Occipital lobe (tissue), 2 donors: ENCODE results near the gene GIGYF1. TPM values are rescaled to one million over a fixed set of nuclear protein-coding genes. Genes with fewer than 3 reads are reported as not detected.
A peak's percentile ranks its signal among the peaks of the same experiment; 100 is the strongest.
"Not testable (repeated sequence)": the region's sequence is repeated elsewhere in the genome, so short reads cannot be mapped to it uniquely, and the experiment has no call there.

ENCODE experiments used
- DNase-seq: peaks from one replicate; lab custom pipeline; 2025; lab: John Stamatoyannopoulos, UW
- total RNA-seq: library from RNA; depleted of rRNA; stranded (reverse); fragments of >200 nt; gene quantifications from one replicate; pipeline ENCODE4 v1.2.3, GENCODE V29; 2014

GIGYF1 gene
- total RNA-seq, 1 donor from 2014 or later = 15.4 TPM

DNA sequence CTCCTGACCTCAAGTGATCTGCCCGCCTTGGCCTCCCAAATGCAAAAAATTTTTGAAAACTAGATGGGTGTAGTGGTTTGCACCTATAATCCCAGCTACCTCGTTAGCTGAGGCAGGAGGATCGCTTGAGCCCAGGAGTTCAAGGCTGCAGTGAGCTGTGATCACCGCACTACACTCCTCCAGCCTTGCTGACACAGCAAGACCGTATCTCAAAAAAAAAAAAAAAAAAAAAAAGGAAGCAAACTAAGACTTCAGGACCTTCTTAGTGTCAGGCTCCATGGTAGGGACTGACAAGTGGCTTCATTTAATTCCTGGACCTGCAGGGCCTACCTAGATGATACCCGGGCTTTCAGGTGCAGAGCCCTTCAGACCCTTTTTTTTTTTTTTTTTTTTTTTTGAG lies 14.3 kb upstream of the GIGYF1 start:
- no peak for DNase-seq

DNA sequence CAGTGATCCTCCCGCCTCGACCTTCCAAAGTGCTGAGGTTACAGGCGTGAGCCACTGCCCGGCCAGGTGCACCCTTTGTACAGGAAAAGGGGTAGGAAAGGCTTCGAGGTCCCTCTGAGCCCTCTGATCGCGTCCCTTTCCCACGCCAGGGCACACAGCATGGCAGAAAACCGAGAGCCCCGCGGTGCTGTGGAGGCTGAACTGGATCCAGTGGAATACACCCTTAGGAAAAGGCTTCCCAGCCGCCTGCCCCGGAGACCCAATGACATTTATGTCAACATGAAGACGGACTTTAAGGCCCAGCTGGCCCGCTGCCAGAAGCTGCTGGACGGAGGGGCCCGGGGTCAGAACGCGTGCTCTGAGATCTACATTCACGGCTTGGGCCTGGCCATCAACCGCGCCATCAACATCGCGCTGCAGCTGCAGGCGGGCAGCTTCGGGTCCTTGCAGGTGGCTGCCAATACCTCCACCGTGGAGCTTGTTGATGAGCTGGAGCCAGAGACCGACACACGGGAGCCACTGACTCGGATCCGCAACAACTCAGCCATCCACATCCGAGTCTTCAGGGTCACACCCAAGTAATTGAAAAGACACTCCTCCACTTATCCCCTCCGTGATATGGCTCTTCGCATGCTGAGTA lies 12.7 kb upstream of the GIGYF1 start:
- DNase-seq = no peak

DNA sequence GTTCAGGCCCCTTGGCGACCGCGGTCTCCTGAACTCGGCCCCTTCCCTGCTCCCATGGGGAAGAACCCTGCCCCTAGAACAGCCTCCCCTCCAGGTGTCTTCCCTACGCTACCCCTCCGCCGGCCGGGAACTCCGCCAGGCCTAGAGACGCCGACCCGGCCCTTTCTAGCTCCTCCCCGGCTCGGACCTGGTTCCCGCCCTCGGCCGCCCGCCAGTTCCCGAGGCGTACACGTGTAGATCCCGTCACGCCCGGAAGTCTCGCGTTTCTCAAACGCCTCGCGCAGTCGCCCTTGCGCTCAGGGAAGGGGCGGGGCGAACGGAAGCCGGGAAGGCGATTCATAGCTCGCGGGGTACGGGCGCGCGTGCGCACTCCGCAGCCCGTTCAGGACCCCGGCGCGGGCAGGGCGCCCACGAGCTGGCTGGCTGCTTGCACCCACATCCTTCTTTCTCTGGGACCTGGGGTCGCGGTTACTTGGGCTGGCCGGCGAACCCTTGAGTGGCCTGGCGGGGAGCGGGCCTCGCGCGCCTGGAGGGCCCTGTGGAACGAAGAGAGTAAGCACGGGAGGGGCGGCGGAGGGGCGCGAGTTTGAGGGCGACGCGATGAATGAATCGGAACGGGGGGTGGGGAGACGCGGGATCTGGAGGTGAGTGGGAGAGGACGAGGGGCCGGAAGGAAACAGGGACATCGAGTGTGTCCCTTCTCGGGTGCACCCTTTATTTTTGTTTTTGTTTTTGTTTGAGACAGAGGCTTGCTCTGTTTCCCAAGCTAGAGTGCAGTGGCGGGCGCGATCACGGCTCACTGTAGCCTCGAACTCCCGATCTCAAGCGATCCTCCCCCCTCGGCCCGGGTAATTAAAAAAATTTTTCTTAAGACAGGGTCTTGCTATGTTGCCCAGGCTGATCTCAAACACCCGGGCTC lies 12.0 kb upstream of the GIGYF1 start, which contains the start of gene POP7:
Gene POP7 (plus strand): TSS at position 369 of the 919 bp plus-strand sequence. CDS start 710 bp downstream, outside the sequence.
- peak; percentile 92 for DNase-seq

DNA sequence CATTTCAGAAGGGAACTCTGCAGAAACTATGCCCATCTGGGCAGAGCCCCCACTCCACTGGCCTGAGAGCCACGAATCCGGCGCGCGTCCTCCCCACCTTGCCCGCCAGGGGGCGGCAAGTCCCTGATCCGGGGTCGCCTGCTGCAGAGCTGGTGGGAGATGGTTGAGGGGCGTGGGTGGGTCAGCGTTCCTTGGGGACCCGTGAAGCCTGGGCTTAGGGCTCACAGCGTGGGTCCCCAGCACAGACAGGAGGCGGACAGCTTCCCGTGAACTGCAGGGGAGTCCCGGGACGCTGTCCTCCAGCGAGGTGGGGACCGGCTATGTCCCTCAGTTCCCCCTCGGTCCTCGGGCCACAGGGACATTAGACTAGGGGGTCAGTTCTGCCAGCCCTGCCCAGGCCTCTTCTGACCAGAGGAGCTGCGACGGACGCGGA lies 11.3 kb upstream of the GIGYF1 start:
- DNase-seq = no peak

DNA sequence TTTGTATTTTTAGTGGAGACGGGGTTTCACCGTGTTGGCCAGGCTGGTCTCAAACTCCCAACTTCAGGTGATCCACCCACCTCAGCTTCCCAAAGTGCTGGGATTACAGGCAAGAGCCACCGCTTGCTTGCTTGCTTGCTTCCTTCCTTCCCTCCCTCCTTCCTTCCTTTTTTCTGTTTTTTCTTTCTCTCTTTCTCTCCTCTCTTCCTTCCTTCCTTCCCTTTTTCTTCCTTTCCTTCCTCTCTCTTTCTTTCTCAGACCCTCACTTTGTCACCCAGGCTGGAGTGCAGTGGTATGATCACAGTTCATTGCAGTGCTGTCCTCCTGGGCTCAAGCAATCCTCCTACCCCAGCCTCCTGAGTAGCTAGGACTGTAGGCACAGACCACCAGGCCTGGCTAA lies 7.0 kb upstream of the GIGYF1 start:
- not testable (repeated sequence) for DNase-seq

DNA sequence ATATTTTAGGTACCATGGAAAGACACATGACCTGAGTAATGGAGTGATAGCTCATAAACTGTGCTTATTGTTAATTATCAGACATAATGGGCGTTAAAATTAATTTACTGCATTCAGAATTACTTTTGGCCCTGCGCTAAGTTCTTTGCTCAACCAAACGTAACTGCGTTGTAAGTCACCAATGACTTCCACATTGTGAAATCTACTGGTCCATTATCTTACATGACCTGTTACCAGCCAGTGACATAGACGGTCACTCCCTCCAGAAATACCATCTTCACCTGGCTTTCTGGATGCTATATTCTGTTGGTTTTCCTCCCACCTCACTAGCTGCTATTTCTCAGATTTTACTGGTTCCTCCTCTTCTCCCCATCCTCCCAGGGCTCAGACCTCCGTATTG lies 5.0 kb upstream of the GIGYF1 start:
- no peak for DNase-seq

DNA sequence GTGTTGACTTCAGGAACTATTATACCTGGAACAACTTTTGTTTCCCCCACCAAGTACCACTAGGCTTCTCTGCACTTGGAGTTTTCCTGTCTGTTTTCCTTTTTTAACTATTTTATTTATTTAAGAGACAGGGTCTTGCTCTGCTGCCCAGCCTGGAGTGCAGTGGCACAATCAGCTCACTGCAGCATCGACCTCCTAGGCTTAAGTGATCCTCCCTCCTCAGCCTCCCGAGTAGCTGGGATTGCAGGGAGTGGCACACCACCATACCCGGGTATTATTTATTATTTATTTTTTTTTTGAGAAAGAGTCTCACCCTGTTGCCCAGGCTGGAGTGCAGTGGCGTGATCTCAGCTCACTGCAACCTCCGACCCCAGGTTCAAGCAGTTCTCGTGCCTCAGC lies 2.1 kb upstream of the GIGYF1 start:
- DNase-seq = no peak

DNA sequence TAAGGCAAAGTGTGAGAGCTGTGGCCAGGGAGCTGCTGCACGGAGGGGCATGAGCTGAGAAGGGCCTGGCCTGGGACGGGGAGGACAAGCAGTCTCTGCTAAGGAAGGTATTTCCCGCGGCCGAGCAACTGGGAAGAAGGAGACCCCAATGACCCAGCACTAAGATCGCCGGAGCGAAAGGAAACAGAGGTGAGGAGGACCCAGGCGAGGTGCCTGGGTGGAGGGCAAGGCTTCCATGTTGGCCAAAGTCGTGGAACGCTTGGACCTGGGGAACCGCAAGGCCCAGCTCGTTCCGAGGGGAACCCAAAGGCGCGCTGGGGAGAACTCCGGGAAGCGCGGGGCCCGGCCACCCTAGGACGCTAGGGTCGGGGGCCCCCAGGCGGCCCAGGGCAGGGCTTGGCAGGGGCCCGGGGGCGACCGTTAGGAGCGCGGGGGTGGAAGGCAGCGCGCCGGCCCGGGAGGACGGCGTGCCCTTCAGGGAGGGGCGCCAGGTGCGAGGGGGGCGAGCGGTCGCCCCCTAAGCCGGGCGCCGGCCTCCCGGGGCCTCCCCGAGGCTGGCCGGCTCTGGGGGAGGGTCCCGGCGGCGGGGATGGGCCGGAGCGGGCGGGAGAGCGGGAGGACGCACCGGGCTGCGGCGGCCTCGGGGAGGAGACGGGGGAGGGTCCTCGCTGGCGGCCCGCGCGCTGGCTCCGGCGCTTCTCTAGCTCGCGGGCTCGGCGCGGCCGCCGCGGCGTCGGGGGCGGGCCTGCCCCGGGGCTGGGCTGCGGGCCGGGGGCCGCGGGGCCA lies 545 bp downstream of the GIGYF1 start:
- DNase-seq = no peak

DNA sequence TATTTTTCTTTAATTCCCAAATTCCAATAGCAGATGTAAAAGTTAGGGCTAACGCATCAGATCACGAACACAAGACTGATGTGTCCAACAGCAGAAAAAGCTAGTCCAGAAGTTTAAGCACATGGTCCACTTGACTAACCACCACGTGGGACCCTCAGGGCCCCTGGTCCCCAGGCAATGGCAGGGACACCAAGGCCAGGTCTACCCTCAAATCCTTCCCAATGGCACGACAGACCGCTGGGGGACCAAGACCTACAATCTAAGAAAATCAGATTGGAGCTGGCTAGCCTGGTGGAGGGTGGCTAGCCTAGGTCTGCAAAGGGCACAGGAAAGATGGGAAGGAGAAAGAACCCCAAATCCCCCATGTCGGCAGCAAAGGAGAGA lies 1.5 kb downstream of the GIGYF1 start:
- no peak for DNase-seq

DNA sequence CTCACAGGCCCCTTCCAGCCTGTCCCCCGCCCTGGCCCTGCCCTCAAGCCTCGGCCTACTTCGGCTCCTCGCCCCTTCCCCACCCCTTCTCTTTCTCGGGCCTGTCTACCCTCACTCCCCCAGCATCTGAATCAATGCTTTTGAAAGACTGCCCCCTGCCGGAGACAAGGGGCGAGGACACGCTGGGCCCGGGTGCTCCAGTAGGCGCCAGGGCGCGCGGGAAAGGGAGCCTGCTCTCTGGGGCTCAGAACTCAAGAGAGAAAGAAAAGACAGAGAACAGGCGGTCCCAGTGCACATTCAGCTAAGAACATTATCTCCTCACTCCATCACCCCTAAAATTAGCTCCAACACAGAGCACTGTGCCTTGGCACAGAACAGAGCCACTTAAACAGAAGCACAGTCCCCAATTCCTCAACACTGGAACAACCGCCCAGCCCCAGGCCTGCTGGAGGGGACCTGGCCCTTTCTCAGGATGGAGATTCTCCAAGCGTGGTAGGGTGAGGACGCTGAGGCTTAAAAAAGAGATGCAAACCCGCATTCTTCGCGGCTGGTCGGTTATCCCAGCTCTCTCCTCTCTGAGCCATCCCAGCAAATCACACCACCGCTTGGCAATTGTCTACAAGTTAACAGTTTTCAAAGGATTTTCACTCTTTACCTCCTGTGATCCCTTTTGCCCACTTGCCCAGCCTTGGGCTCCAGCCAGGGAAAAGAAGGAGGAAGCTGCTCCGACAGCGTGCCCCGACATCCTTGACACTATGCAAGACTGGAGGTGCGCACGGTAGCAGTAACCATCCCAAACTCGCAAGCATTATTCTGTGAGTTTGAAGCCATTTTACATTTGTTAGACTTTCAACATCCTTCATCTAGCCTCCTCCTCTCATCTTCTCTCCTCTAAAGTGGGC lies 2.1 kb downstream of the GIGYF1 start:
- peak; percentile 73 for DNase-seq

DNA sequence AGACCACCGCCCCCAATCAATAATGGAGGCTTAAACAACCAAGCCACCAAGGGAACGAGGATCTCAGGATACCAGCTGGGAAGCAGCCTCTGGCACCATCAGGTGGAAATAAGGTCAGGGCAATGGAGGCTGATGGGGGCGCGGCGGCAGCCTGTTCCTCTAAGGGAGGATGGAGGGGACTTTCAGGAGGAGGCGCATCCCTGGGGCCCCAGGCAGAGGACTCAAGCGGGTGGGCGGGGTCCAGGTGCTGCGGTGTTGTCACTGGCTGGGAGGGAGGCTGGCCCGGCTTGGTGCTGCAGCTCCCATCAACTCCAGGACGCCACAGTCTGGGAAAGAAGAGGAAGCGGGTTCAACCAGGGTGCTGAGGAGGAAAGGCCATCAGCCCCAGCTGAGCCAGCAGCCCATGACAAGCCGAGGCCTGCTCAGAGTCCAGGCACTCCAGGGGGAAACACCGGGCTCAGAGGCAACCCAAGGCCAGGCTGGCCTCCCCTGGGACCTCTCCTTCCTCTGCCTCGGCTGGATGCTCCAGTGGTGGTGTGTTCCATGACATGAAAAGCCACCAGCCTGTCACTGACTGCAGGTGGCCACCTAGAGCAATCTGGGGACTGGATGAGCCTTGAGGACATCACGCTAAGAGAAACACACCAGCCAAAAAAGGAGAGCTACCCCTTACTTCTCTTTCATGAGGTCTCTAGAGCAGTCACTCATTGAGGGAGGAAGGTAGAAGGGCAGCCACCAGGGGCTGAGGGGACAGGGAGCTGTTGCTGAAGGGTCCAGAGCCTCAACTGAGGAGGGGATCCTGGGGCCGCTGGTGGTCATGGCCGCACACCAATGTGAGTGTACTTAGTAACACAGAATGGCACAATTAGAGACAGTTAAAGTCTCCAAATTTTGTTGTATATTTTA lies 4.6 kb downstream of the GIGYF1 start:
- DNase-seq = no peak

DNA sequence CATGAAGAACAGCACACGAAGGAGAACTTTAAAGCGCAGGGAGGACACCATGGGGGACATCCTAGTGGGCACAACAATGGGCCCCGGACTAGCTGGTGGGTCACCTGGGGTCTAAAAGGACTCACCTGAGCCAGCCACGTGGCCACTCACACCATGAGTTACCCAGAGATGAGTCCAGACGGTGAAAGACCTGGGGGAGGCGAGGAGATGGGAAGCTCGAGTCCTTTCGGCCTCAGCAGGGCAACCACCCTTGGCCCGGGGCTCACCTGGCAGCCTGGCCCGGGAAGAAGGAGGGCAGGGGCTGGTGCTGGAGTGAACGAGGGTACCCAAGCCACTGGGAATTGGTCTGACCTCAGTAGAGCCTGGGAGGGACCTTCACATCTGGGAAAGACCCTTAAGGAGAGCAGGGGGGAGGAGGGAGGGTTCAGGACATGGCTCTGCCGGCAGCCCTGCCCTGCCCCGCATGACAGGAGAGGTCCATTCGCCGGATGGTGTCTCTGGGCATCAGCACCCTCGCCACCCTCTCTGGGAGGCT lies 5.7 kb downstream of the GIGYF1 start:
- DNase-seq = no peak

DNA sequence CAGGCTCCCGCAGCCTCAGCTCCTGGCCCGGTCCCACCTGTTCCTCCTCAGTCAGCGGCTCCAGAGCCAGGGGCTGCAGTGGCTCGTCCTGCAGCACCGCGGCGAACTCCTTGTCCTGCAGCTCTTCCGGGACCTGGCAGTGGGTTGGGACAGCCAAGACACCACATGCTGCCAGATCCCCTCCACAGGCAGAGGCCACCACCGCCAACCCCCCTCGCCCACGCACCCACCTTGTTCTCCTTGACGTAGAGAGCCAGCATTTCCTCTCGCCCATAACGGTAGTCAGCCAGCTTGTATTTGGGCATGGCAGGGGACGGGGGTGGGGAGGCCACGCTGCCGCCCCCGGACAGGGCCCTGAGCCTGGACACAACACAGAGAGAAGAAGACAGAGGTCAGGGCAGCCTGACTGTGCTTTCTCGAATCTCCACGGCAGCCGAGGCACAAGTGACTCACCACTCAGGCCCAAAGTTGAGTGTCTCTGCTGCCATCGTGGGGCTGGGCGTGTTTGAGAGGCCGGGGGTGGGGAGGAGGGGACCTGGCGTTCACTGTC lies 6.2 kb downstream of the GIGYF1 start:
- no peak for DNase-seq

DNA sequence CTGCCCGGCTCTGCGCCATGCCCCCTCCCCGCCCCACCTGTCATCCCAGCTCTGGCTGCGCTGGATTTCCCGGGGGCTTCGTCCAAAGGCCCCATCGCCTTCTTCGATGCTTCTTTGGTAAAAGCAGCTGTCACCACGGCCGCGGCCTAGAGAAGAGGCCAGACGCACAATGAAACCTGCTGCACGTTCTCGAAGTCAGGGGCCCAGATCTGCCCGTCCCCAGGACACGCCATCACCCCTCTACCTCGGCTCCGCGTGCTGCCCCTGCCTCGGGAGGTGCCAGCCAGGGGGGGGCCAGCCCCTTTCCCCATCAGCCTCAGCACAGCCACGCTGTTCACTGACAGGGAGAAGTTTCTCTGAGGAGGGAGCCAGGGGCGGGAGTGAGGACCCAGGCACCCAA lies 6.8 kb downstream of the GIGYF1 start:
- DNase-seq = no peak

DNA sequence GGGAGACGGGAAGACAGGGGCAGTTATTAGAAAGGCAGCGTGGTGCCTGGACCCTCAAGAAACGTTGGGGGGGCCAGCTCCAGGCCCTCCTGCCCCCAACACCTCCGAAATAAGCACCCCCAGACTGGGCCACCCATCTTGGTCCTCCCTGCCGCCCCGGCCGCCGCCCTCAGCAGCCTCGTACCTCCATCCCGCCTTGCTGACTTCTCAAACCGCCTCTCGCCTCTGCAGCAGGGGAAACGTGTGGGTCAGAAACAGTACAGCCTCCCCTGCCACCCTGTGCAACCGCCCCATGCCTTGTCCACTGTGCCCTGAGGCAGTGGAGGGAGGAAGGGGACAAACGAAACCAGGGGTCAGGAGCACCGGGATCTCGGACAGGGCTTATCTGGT lies 7.2 kb downstream of the GIGYF1 start:
- DNase-seq = no peak

DNA sequence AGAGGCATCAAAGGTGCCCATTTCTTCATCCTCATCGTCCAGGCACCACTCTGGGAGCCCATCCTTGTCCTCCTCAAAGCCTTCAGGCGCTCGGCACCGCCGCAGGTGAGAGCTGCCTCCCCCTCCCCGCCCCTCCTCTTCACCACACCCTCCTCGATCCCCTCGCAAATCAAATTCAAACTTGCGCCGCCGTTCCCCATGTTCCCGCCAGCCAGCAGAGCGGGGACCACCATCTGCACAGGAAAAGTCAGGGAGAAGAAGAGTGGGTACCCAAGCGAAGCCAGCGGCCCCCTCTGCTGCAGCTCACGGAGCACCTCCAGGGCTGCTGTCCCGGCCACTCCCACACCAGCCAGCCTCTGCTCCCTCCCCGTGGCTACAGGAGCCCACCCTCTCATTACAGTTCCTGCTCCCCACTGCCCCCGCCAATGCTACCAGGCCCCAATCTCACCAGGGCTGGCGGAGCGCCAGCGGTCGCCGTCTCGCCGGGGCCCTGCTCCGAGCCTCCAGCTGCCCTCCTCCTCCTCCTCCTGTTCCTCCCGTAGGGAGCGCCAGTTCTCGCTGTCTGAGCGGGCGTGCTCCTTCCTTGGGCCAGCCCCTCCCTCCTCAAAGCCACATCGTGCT lies 7.7 kb downstream of the GIGYF1 start:
- no peak for DNase-seq

DNA sequence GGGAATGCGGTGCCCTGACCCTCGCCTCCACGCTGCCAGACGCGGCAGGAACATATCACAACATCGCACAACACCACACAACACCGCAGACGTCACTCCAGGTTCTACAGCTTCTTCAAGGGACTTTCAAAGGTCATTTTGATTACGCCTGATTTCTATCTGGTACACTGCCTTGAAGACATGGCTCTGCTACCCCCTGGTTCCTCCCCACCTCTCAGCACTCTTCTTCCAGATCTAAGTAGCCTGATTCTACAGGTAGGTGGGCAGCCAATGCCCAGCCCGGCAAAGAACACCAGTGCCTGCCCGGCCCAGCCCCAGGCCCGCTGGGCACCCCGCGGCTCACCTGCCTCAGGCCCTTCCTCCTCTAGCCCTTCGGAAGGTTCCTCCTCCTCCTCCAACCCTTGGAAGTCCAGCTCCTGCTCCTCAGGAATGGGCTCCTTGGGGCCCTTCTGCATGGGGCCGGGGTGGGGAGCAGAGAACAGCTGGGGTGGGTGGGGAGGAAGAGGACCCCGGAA lies 8.4 kb downstream of the GIGYF1 start:
- DNase-seq = no peak

DNA sequence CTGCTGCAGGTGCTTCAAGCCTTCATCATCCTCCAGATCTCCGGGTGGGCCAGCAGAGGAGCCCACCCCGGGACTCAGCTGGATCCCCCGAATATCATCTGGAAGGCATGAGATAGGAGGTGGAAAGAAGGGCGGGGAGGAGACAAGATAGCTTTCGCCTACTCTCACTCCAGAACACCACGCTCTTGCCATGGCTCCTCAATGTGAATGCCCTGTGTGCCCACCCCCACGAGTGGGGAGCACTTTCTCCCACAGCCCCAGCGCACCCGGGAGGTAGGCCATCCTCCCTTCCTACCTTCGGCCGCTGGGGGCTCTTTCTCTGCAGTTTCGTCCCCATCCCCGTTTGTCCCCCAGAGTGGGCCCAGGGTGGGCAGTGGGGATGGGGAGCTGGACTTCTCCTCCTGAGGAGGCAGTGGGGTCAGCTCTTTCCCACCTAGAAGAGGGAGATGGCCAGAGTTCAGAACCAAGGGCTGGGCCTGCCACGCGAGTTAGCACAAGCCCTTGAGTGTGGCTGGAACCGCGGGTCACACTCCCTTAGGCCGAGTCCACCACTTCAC lies 8.9 kb downstream of the GIGYF1 start:
- DNase-seq = no peak
